Activated CD8-positive, alpha-beta T cell treated with anti-CD3 and anti-CD28 coated beads, Interleukin-2, amount 10 ng/mL, durations not matched to agents 7 days and 5 days (primary cell): ENCODE results near the gene PIM3. TPM values are rescaled to one million over a fixed set of nuclear protein-coding genes. Genes with fewer than 3 reads are reported as not detected.
A peak's percentile ranks its signal among the peaks of the same experiment; 100 is the strongest.

Source experiments
- ATAC-seq: fragments of 150-1000 bp; cut with Tn5 transposase; one replicate; pipeline ENCODE4 v1.10.0; 2021; ENCODE audit warnings: moderate library complexity
- CTCF ChIA-PET: fragments of 350-600 bp; sonication (Branson Sonifier 250); formaldehyde crosslinking; loops from one replicate; lab custom pipeline; 2021; ENCODE audit warnings: antibody characterized with exemption; lab: Charles Lee
- POLR2A ChIA-PET: fragments of 350-600 bp; sonication (Branson Sonifier 250); formaldehyde crosslinking; loops from one replicate; lab custom pipeline; 2021; ENCODE audit warnings: antibody characterized with exemption; lab: Charles Lee
- DNase-seq: peaks from one replicate; pipeline ENCODE4 v3.0.0-alpha.2; 2020
- H3K27ac Mint-ChIP-seq: one replicate; pipeline ENCODE4 v1.8.0; 2021; ENCODE audit warnings: mild to moderate bottlenecking, mixed read lengths
- H3K27me3 Mint-ChIP-seq: one replicate; pipeline ENCODE4 v1.8.0; 2021; ENCODE audit warnings: low read depth, mixed read lengths
- H3K36me3 Mint-ChIP-seq: one replicate; pipeline ENCODE4 v1.8.0; 2021; ENCODE audit warnings: low read depth, mixed read lengths
- H3K4me1 Mint-ChIP-seq: one replicate; pipeline ENCODE4 v1.8.0; 2021; ENCODE audit warnings: low read depth, mixed read lengths
- H3K4me3 Mint-ChIP-seq: one replicate; pipeline ENCODE4 v1.8.0; 2021; ENCODE audit warnings: mild to moderate bottlenecking, mixed read lengths
- H3K9me3 Mint-ChIP-seq: one replicate; pipeline ENCODE4 v1.8.0; 2022; ENCODE audit warnings: mixed read lengths; ENCODE audit not compliant: insufficient read depth
- total RNA-seq, 2 experiments: library from RNA; stranded (reverse); gene quantifications; one replicate each; pipeline ENCODE4 v1.2.3, GENCODE V29; 2021

The PIM3 gene
- total RNA-seq, 2 experiments from 2014 or later: 45.1 to 45.7 TPM

- no peak for ATAC-seq
- H3K27me3 Mint-ChIP-seq: no peaks in the 10 kb centered on the region
- ChIA-PET POLR2A (interaction anchor here (1.5 kb wide), 1 partner anchor 41 kb away, joined by 3 read pairs; no protein-coding TSS in a partner anchor), CTCF (interaction anchor here (2.5 kb wide), 1 partner anchor 64 kb away, joined by 10 read pairs; no protein-coding TSS in a partner anchor)
- peaks cover 42% of the 10 kb centered on the region for H3K4me1 Mint-ChIP-seq
- no peak overlapping the region for H3K27ac Mint-ChIP-seq
- H3K9me3 Mint-ChIP-seq: no peaks in the 10 kb centered on the region
- H3K4me3 Mint-ChIP-seq: no peak overlapping the region
- H3K36me3 Mint-ChIP-seq: peaks cover 30% of the 10 kb centered on the region
- no peak for DNase-seq
Observed at GRCh38 chr22:49966041-49966773, 5.6 kb downstream of the PIM3 start.

- Mint-ChIP-seq H3K9me3 (no peaks in the 10 kb centered on the region), H3K4me1 (peaks cover 42% of the 10 kb centered on the region), H3K4me3 (no peak overlapping the region), H3K36me3 (peaks cover 24% of the 10 kb centered on the region), H3K27me3 (no peaks in the 10 kb centered on the region), H3K27ac (peak overlapping the region; percentile 52)
- no peak for ATAC-seq
- DNase-seq: peak; percentile 22
- ChIA-PET CTCF (interaction anchor here (0.8 to 2.5 kb wide), 3 partner anchors 63 to 199 kb away, joined by 3 to 10 read pairs (median 4); no protein-coding TSS in a partner anchor), POLR2A (interaction anchor here (0.6 kb wide), 1 partner anchor 31 kb away, joined by 3 read pairs; no protein-coding TSS in a partner anchor)
Observed at GRCh38 chr22:49966774-49967705, 6.5 kb downstream of the PIM3 start.

DNA sequence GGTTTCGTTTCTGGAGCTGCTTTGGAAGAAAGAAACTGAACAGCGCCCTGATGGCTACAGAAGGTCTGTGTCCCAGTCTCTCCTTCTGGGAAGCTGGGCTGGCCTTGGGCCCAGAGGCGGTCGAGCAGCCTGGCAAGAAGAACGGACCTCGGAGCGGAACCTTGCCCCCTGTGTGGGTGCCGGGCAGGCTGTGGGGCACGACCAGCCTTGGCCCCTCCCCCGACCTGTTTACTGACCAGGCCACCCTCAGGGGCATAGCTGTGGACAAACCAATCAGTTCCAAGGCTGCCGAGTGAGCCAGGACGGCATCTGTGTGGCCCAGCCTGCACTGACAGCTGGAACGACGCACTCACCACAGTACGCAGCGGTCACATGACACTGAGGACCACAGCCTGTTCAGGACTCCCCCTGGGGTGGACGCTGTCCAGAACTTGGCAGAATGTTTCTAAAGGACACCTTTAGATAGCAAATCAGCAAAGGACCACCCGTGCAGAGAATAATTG, 7.2 kb downstream of the PIM3 start:
- Mint-ChIP-seq H3K4me1 (peaks cover 42% of the 10 kb centered on the region), H3K27me3 (no peaks in the 10 kb centered on the region), H3K9me3 (no peaks in the 10 kb centered on the region), H3K4me3 (no peak overlapping the region), H3K36me3 (peaks cover 21% of the 10 kb centered on the region), H3K27ac (no peak overlapping the region)
- ChIA-PET POLR2A (interaction anchor here (0.6 kb wide), 1 partner anchor 12 kb away, joined by 5 read pairs; no protein-coding TSS in a partner anchor), CTCF (interaction anchor here (0.8 to 2.5 kb wide), 3 partner anchors 63 to 200 kb away, joined by 3 to 10 read pairs (median 4); no protein-coding TSS in a partner anchor)
- DNase-seq (no peak), ATAC-seq (no peak)

GRCh38 chr22:49968313-49968830, 7.8 kb downstream of the PIM3 start:
- ChIA-PET CTCF (interaction anchor here (2.5 kb wide), 1 partner anchor 62 kb away, joined by 10 read pairs; no protein-coding TSS in a partner anchor), POLR2A (interaction anchor here (0.6 to 0.7 kb wide), 2 partner anchors 12 to 32 kb away, joined by 3 to 5 read pairs; no protein-coding TSS in a partner anchor)
- Mint-ChIP-seq H3K27ac (no peak overlapping the region), H3K4me1 (peaks cover 38% of the 10 kb centered on the region), H3K27me3 (no peaks in the 10 kb centered on the region), H3K9me3 (no peaks in the 10 kb centered on the region), H3K36me3 (peaks cover 15% of the 10 kb centered on the region), H3K4me3 (no peak overlapping the region)
- DNase-seq (peak; percentile 21), ATAC-seq (no peak)

GRCh38 chr22:49968831-49969661, 8.5 kb downstream of the PIM3 start:
- DNase-seq: peak; percentile 24
- H3K4me1 Mint-ChIP-seq: peaks cover 31% of the 10 kb centered on the region
- H3K4me3 Mint-ChIP-seq: no peak overlapping the region
- H3K36me3 Mint-ChIP-seq: peaks cover 8% of the 10 kb centered on the region
- ATAC-seq: no peak
- no peaks in the 10 kb centered on the region for H3K27me3 Mint-ChIP-seq
- H3K9me3 Mint-ChIP-seq: no peaks in the 10 kb centered on the region
- no peak overlapping the region for H3K27ac Mint-ChIP-seq
- ChIA-PET CTCF (no interaction called here), POLR2A (interaction anchor here (0.7 kb wide), 1 partner anchor 32 kb away, joined by 3 read pairs; no protein-coding TSS in a partner anchor)

GRCh38 chr22:49969751-49970527, 9.4 kb downstream of the PIM3 start:
- ATAC-seq (no peak), DNase-seq (no peak)

DNA sequence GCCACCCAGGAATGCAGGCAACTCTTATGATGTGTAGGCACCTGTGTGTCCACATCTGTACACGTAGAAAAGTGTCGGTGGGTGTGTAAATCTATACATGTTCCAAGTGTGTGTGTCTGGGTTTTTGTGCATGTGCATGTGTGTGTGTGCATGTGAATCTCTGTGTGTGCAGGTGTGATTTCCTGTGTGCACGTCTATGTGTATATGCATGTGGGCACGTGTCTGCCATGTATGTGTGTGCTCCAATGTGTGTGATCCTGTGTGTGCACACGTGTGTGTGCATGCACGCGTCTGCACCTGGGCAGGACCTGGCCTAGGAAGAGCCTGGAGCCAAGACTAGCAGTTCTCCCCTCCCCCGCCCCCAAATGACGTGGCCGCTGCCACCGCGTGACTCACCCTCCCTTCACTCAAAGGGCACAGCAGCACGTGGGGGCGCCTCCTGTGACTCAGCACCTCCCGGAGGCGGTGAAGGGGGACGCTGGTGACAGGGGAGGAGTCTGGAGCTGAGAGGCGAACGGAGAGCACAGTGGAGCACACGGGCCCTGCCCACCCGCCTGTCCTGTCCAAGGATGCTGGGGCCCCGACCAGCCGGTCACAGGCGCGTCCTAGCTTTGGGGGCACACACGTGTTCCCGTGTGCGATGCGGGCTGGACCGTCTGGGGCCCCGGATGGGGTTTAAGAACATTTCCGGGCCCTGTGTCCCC, 10.1 kb downstream of the PIM3 start:
- H3K27ac Mint-ChIP-seq: peak overlapping the region; percentile 94
- ChIA-PET CTCF (interaction anchor here (0.6 to 1.4 kb wide), 2 partner anchors 23 to 39 kb away, joined by 3 read pairs; no protein-coding TSS in a partner anchor), POLR2A (interaction anchor here (0.6 to 1.6 kb wide), 4 partner anchors 9 to 34 kb away, joined by 3 to 15 read pairs (median 4); partner anchors contain the start of gene PIM3)
- H3K27me3 Mint-ChIP-seq: no peaks in the 10 kb centered on the region
- H3K4me3 Mint-ChIP-seq: peak overlapping the region; percentile 76
- H3K9me3 Mint-ChIP-seq: no peaks in the 10 kb centered on the region
- ATAC-seq (peak; percentile 92), DNase-seq (peak; percentile 96)
- H3K36me3 Mint-ChIP-seq: no peaks in the 10 kb centered on the region
- H3K4me1 Mint-ChIP-seq: peaks cover 25% of the 10 kb centered on the region

More at GRCh38 chr22:49969751-49970527, 9.4 kb downstream of the PIM3 start:
- Mint-ChIP-seq H3K4me3 (peak overlapping the region; percentile 76), H3K9me3 (no peaks in the 10 kb centered on the region), H3K4me1 (peaks cover 22% of the 10 kb centered on the region), H3K27ac (peak overlapping the region; percentile 94), H3K36me3 (no peaks in the 10 kb centered on the region), H3K27me3 (no peaks in the 10 kb centered on the region)
- ChIA-PET POLR2A (interaction anchor here (1.6 kb wide), 1 partner anchor 9 kb away, joined by 15 read pairs; the partner anchor contains the start of gene PIM3), CTCF (interaction anchor here (1.4 kb wide), 1 partner anchor 39 kb away, joined by 3 read pairs; no protein-coding TSS in a partner anchor)

DNA sequence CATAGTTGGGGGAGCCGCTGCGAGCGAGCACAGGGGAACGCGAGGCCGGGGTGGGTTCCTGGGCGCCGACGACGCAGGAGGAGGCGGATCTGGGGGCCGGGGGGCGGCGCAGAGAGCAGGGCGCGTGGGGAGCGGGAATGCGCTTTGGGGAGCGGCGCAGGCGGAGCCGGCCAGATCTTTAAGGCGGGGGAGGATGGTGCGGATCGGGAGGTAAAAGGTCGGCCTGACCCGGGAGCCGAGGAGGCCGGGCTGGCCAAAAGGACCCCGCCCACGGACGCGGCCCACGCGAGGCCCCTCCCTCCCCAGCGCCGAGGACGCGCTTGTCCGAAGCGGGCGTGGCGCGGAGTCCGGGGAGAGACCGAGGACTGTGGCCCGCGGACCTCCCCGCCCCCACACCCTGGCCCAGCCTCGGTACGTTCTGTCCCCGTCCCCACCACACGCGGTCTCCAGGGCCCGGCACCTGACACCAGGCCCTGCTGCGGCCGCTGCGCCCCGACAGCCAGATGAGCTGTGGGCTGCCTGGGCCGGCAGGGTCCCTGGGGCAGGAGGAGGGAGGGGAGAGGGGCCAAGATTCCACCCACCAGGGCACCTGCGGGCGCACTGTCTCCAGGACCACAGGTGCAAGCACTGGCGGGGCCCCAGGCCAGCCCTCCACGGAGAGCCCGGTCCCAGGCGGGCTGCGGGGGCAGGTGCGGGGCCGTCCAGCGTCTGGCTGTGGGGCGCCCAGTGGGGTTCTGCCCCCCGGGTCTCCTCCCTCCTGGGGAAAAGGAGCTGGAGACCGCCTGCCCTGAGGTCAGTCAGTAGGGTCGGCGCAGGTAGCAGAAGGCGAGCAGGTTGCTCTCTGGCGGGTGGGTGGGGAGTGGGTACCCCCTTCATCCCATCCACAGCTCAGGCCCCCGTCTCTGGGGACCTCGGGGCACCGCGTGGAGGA, 10.9 kb downstream of the PIM3 start:
- CTCF ChIA-PET: interaction anchor here (1.4 kb wide), 1 partner anchor 40 kb away, joined by 3 read pairs; no protein-coding TSS in a partner anchor
- ATAC-seq (peak; percentile 54), DNase-seq (peak; percentile 81)
- peaks cover 27% of the 10 kb centered on the region for H3K4me1 Mint-ChIP-seq
- peak overlapping the region; percentile 76 for H3K4me3 Mint-ChIP-seq
- H3K27ac Mint-ChIP-seq: peak overlapping the region; percentile 94
- POLR2A ChIA-PET: interaction anchor here (0.6 to 1.6 kb wide), 3 partner anchors 10 to 35 kb away, joined by 3 to 15 read pairs (median 4); partner anchors contain the start of gene PIM3
- no peaks in the 10 kb centered on the region for H3K27me3 Mint-ChIP-seq
- H3K36me3 Mint-ChIP-seq: no peaks in the 10 kb centered on the region
- H3K9me3 Mint-ChIP-seq: no peaks in the 10 kb centered on the region
